ENCODE results near the gene SEC23IP.

SEC23IP gene

DNA sequence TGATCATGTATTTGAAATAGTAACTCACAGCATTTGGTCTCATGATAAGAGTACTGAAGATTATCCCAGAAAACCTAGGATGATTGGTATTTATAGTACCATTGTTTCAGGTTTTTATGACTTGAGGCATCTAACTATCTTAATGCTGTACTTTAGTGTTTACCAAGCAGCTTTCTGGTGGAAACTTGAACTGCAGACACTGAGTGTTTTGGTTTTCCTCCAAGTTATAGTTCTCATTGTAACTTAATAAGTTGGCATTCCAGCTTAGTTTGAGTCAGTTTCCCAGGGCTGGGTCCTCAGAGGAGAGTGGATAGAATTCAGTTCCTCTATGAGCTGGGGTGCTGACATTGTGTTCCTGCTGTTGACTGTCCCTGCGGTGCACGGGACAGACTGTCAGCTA is 50.4 kb downstream of the SEC23IP start:
- DNase-seq = no peak

GRCh38 chr10:119945805-119946204 is 53.3 kb downstream of the SEC23IP start:
- DNase-seq = no peak

DNA sequence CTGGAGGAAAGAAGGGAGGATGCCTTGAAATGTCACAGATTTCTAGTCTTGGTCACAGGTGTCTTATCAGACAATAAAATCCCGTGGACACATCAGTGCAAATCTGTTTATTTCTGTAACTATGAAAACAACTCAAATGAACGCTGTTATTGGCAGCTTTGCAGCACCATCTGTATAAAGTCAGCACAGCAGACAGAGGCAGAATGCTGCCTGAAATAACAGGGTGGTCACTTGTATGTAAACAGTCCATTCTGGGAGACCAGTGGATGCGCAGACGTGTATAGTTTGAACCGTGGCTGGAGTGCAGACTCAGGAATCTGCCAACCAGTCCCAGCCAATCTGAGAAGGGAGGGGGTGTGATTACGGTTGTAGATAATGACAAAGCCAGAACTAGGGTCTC is 54.8 kb downstream of the SEC23IP start:
- DNase-seq = no peak

- no peak for DNase-seq
Measured at GRCh38 chr10:119957451-119957850, 64.9 kb downstream of the SEC23IP start.

- no peak for DNase-seq
Measured at GRCh38 chr10:119962837-119963236, 70.3 kb downstream of the SEC23IP start.

DNA sequence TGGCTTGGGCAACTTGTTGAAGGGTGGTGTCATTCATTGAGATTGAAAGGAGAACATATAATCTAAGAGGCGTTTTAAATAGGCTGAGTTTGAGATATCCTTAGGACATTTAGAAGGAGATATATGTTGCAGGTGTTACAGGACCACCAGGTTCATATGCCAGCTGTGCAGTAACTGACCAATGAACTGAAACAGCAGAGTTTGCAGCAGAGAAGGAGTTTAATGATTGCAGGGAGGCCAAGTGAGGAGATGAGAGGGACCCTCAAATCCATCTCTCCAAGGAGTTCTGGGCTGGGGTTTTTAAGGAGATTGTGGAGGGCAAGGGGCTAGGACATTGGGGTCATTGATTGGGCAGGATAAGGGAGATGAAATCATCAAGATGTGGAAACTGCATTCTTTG is 74.5 kb downstream of the SEC23IP start:
- no peak for DNase-seq

DNA sequence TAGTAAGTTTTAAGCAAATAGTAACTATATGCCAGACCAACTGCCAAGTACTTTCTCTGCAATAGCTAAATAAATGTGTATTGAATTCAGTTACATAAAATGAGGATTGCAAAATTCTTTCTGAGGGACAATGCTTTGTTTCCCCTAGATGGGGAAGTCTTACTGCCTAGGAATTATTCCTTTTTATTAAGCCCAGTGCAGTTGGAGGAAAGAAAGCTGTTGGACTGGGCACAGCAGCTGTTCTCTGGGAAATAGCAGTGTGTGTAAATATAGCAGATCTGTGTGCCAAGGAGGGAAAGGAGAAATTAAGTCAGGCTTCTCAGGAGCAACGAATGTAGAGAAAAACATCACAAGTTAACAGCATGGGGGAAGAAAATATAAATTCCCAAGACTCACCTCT is 77.1 kb downstream of the SEC23IP start:
- DNase-seq = no peak

DNA sequence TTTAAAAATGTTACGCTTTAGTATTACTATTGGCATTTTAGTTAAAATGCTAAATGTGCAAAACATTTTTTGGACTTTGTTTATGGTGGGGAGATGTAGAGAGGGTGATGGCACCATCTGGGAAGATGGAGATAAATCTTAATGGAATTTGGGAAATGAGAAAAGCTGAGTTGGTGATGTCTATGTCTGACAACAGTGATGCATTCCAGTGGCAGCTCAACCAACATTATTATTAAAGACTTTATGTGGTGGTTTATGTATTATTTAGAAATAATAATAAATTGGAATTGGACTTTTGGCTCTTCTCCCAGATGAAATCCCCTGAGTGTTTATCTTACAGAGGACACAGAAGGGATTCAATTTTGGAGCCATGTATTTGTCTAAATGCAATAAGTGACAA is 77.6 kb downstream of the SEC23IP start:
- DNase-seq = no peak

- DNase-seq = no peak
Measured at GRCh38 chr10:119970963-119971362, 78.4 kb downstream of the SEC23IP start.

GRCh38 chr10:119973281-119973680 is 80.8 kb downstream of the SEC23IP start:
- DNase-seq = no peak

DNA sequence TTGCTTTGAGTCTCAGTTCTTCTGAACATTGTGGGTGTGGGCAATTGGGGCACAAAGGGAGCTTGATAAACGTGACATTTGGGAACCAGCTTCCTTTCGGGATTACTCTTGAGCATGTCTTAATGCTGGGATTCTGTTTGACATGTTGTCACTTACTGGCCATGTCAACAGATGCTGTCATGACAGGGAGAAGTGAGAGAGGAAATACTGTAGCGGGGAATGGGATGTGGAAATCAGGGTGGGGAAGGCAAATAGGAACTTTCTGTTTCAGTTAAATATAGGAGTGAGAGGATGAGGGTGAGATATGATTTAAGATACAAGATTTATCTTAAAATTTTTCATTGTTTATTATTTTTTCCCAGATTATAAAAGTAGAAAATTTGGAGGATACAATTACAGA is 83.9 kb downstream of the SEC23IP start:
- no peak for DNase-seq

GRCh38 chr10:119980956-119981750 is 88.6 kb downstream of the SEC23IP start:
- no peak for DNase-seq

DNA sequence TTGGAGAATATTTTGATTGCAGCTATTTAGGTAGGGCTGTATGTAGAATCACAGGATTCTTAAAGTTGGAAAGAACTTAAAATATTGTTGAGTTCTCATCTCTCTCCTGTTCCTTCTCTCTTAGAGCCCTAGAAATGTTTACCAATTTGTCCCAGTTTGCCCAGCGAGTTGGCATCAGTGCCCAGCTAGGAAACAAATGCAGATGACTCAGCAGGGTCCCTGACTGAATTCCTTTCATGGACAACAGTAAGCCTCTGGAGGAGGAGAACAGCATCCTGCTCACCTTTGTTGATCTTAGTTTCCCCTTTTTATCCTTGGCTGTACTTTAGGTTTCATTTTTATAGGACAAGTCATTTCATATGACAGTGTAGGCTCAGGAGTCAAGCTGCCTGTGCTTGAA is 89.3 kb downstream of the SEC23IP start:
- DNase-seq = no peak

DNA sequence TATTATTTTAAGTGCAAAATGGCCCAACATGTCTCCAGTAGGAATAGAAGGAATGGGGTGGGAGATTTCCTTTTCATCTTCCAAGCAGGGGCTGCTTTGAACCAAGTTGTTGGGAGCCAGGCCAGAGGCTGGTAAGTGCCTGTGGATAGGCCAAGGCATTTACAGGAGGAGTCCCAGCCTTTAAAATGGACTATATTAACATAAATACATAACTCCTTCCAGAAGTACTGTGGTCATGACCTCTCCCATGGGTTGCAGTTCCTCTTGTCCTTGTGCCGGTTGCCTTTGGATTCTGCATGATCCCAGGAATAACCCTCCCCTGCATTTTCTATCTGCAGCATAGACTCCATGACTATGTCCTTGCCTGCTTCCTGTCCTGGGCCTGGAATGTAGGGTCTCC is 95.8 kb downstream of the SEC23IP start:
- DNase-seq = no peak

GRCh38 chr10:119989966-119990365 is 97.4 kb downstream of the SEC23IP start:
- no peak for DNase-seq

GRCh38 chr10:119991066-119991465 is 98.5 kb downstream of the SEC23IP start:
- DNase-seq = no peak

GRCh38 chr10:119991816-119992215 is 99.3 kb downstream of the SEC23IP start:
- DNase-seq = no peak

Data from CD4-positive, alpha-beta T cell treated with Interleukin-17A for 4 hours (primary cell).